DND-41 (cell line): ENCODE measurements around the gene NACC2.

Experiments
- ATAC-seq: fragments of 200-7000 bp; cut with Tn5 transposase; 3 replicates; pipeline ENCODE4 v1.9.1; 2021; ENCODE audit warnings: low read depth; ENCODE audit not compliant: insufficient read depth
- DNase-seq: peaks from one replicate; pipeline ENCODE4 v3.0.0-alpha.2; 2020
- H2AFZ ChIP-seq: 2 replicates; pipeline ENCODE4 v1.6.0; 2012; ENCODE audit warnings: low read depth, low read length
- H3K27ac ChIP-seq: 2 replicates; pipeline ENCODE4 v1.5.1; 2012; ENCODE audit warnings: low read length, inconsistent platforms
- H3K27me3 ChIP-seq: fragments of 200-600 bp; sonication (generic); 2 replicates; pipeline ENCODE4 v1.6.0; 2012; ENCODE audit warnings: low read length, mild to moderate bottlenecking, inconsistent platforms; ENCODE audit not compliant: insufficient read depth, poor library complexity
- H3K36me3 ChIP-seq: 2 replicates; pipeline ENCODE4 v1.5.1; 2012; ENCODE audit warnings: low read length, inconsistent platforms; ENCODE audit not compliant: insufficient read depth
- H3K4me1 ChIP-seq: 2 replicates; pipeline ENCODE4 v1.5.1; 2012; ENCODE audit warnings: mild to moderate bottlenecking, low read length; ENCODE audit not compliant: insufficient read depth
- H3K4me2 ChIP-seq: 2 replicates; pipeline ENCODE4 v1.6.0; 2012; ENCODE audit warnings: mild to moderate bottlenecking, moderate library complexity, low read length, inconsistent platforms; ENCODE audit not compliant: insufficient read depth
- H3K4me3 ChIP-seq, 2 experiments: fragments of 200-600 bp in 1 of 2; shearing (Covaris generic) in 1 of 2; 2 replicates each; pipeline ENCODE4 v1.5.1; 2012 to 2016; ENCODE audit warnings: inconsistent platforms in 2 of 2, low read length in 2 of 2, mild to moderate bottlenecking in 2 of 2, low read depth in 1 of 2, moderate library complexity in 1 of 2
- H3K79me2 ChIP-seq: 2 replicates; pipeline ENCODE4 v1.6.0; 2012; ENCODE audit warnings: low read length, inconsistent platforms; ENCODE audit not compliant: insufficient read depth
- H3K9ac ChIP-seq: 2 replicates; pipeline ENCODE4 v1.6.0; 2012; ENCODE audit warnings: low read depth, mild to moderate bottlenecking, inconsistent platforms, low read length, moderate library complexity
- H3K9me3 ChIP-seq: 2 replicates; pipeline ENCODE4 v1.5.1; 2012; ENCODE audit warnings: low read length, moderate library complexity, mild to moderate bottlenecking, inconsistent platforms; ENCODE audit not compliant: insufficient read depth, severe bottlenecking
- H4K20me1 ChIP-seq: 2 replicates; pipeline ENCODE4 v1.6.0; 2012; ENCODE audit warnings: low read length; ENCODE audit not compliant: insufficient read depth
- EZH2 ChIP-seq: IDR thresholded peaks from 3 replicates; pipeline ENCODE4 v1.6.1; 2012; ENCODE audit warnings: borderline replicate concordance, low read depth, mild to moderate bottlenecking, moderate library complexity, low read length, inconsistent platforms; ENCODE audit not compliant: severe bottlenecking
- TF ChIP-seq, protein P1 (sequence below): IDR thresholded peaks from 2 replicates; pipeline ENCODE4 v1.5.1; 2012; ENCODE audit warnings: borderline replicate concordance, low read length, moderate library complexity, mild to moderate bottlenecking; ENCODE audit not compliant: poor library complexity, severe bottlenecking; ENCODE audit errors: extremely low read depth

Gene NACC2

DNA sequence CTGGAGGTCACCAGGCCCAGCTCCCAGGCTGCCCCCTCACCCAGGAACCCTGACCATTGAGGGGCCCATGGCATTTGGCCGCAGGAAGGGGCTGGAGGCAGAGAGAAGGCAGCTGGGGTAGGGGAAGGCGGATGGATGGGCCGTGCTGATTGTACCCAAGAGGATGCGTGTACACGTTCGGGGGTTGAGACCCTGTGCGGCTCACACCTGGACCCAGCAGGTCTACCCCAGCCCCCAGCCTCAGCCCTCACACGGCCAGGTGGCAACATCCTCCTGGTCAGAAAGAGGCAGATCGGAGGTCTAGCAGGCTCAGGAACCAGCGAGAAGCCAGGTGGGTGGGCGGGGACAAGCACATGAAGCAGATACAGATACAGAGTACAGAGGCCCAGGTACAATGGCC is 33.7 kb downstream of the NACC2 start:
- H3K4me3 ChIP-seq: no peak overlapping the region
- ATAC-seq: no peak
- H3K27ac ChIP-seq: no peak overlapping the region
- no peaks in the 10 kb centered on the region for H3K4me1 ChIP-seq
- H3K9me3 ChIP-seq: no peaks in the 10 kb centered on the region
- H3K79me2 ChIP-seq: no peaks in the 10 kb centered on the region
- no peak for DNase-seq
- no peaks in the 10 kb centered on the region for H3K36me3 ChIP-seq
- TF ChIP-seq, protein P1, sequence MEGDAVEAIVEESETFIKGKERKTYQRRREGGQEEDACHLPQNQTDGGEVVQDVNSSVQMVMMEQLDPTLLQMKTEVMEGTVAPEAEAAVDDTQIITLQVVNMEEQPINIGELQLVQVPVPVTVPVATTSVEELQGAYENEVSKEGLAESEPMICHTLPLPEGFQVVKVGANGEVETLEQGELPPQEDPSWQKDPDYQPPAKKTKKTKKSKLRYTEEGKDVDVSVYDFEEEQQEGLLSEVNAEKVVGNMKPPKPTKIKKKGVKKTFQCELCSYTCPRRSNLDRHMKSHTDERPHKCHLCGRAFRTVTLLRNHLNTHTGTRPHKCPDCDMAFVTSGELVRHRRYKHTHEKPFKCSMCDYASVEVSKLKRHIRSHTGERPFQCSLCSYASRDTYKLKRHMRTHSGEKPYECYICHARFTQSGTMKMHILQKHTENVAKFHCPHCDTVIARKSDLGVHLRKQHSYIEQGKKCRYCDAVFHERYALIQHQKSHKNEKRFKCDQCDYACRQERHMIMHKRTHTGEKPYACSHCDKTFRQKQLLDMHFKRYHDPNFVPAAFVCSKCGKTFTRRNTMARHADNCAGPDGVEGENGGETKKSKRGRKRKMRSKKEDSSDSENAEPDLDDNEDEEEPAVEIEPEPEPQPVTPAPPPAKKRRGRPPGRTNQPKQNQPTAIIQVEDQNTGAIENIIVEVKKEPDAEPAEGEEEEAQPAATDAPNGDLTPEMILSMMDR: no peak
- no peak for TF ChIP-seq EZH2
- H4K20me1 ChIP-seq: no peaks in the 10 kb centered on the region
- H3K27me3 ChIP-seq: no peaks in the 10 kb centered on the region
- no peak overlapping the region for H2AFZ ChIP-seq
- no peak overlapping the region for H3K4me2 ChIP-seq
- H3K9ac ChIP-seq: no peak overlapping the region

DNA sequence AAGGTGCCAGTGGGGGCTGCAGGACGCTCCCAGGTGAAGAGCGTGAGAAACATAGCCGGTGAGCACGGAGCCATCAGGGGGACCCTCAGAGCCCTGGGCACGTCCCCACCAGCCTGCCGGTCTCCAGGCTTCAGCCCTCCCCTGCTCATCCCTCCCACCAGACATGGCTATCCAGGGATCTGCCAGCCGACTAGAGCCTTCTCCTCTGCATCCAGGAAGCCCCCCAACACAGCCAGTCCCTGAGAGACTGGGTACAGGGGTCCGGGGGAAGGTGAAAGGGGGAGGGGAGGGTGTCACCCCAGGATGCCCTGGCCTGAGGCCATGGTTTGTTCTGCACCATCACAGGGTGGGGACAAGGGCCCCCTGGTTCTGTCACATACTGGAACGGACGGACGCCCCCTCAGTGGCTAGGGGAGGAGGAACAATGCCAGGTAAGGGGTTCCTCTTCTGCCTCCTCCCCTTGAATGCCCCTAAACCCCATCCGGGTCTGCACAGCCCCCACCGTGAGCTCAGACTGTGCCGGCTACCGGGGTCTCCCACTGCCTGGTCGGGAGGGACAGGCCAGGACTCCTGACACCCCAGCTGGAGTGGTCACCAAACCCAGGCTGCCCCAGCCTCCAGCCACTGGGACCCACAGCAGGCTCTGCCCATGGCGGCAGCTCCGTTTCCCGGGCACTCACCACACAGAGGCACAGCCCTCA is 34.3 kb downstream of the NACC2 start:
- H4K20me1 ChIP-seq: no peaks in the 10 kb centered on the region
- DNase-seq (no peak), ATAC-seq (no peak)
- no peaks in the 10 kb centered on the region for H3K79me2 ChIP-seq
- no peak overlapping the region for H3K27ac ChIP-seq
- no peak overlapping the region for H2AFZ ChIP-seq
- no peaks in the 10 kb centered on the region for H3K27me3 ChIP-seq
- H3K4me2 ChIP-seq: no peak overlapping the region
- TF ChIP-seq EZH2: no peak
- H3K36me3 ChIP-seq: no peaks in the 10 kb centered on the region
- H3K9me3 ChIP-seq: no peaks in the 10 kb centered on the region
- no peak overlapping the region for H3K4me3 ChIP-seq
- no peak overlapping the region for H3K9ac ChIP-seq
- H3K4me1 ChIP-seq: no peaks in the 10 kb centered on the region

DNA sequence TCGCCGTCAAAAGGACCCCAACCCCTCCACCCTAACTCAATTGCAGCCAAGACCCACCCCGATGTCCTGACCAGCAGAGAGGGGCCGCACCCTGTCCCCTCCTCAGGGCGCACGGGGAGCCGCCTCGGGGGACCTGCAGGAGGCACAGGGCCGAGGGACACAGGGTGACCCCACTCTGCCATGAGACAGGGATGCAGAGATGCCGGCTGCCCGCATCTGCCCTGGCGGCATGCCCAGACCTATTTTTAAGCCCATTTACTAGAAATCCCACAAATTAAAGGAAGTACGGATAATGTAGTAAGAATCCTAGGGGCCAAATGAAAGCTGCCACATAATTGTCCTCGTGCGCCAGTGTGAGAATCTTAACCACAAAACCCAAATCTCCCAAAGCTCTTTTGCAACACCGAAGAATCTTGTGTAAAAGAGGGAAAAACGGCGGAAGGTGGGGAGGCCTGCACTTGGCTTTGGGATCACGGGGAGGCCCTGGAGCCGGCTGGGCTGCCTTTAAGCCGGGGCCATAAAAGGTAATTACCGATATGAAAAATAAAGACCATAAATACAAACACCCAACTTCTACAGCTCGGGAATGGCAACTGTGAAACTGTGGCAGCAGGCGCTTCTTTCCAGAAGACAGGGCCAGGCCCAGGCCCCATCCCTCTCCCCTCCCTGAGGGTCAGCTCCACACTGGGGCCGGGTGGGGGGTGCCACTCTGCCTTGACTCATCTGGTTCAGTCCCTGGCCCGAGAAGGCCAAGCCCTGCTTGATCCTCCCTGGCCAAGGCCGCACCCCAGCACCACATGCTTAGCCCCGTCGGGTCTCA is 35.0 kb downstream of the NACC2 start:
- no peak for TF ChIP-seq EZH2
- TF ChIP-seq, protein P1: no peak
- Histone ChIP-seq H4K20me1 (no peaks in the 10 kb centered on the region), H2AFZ (no peak overlapping the region), H3K4me2 (no peak overlapping the region), H3K27ac (no peak overlapping the region), H3K9me3 (no peaks in the 10 kb centered on the region), H3K27me3 (no peaks in the 10 kb centered on the region), H3K79me2 (no peaks in the 10 kb centered on the region), H3K4me1 (no peaks in the 10 kb centered on the region), H3K36me3 (no peaks in the 10 kb centered on the region), H3K9ac (no peak overlapping the region), H3K4me3 (no peak overlapping the region)
- no peak for DNase-seq
- ATAC-seq: no peak

DNA sequence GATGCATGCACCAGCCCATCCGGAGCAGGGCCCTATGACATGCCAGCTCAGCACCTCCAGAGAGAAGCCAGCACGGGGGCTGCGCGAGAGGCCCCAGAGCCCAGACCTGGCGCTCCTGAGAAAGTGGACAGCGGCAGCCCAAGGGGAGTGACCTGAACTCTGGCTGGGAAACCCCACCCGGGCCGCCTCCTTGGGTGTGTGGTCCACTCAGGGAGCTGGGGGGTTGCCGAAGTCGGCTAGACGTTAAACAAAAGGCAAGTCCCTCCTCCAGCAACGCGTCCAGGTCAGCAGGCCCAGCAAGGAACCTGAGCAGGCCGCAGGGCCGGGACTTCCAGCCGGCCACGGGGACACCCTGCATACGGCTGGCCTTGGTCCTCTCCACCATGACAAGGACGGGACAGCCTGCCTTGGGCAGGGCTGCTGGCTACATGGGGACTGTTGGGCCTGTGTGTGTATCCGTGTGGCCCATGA is 35.7 kb downstream of the NACC2 start:
- Histone ChIP-seq H4K20me1 (no peaks in the 10 kb centered on the region), H3K27ac (no peak overlapping the region), H3K27me3 (no peaks in the 10 kb centered on the region), H3K9me3 (no peaks in the 10 kb centered on the region), H3K9ac (no peak overlapping the region), H3K4me1 (no peaks in the 10 kb centered on the region), H3K36me3 (no peaks in the 10 kb centered on the region), H2AFZ (no peak overlapping the region), H3K4me2 (no peak overlapping the region), H3K4me3 (no peak overlapping the region), H3K79me2 (no peaks in the 10 kb centered on the region)
- no peak for ATAC-seq
- TF ChIP-seq EZH2: no peak
- TF ChIP-seq, protein P1: no peak
- DNase-seq: no peak
